Measurements from ENCODE around the gene CALN1.

DNA sequence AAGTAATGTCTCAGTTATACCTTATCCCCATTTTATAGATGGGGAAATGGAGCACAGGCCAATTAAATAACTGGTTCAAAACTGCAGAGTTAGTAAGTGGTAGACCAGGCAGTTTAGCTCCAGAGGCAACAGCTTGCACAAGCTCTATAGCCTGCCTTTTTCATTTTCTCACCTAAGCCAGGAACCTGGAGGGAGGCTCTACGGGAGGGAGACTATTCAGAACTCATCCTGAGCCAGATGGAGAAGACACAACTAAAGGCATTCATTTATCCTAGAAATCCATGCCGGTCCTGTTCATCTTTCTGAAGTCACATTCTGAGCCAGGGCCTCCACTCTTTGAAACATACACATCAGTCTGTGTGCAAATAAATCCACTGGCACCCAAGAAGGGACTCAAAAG is 103.2 kb downstream of the CALN1 start:
- TF ChIP-seq, protein P1, sequence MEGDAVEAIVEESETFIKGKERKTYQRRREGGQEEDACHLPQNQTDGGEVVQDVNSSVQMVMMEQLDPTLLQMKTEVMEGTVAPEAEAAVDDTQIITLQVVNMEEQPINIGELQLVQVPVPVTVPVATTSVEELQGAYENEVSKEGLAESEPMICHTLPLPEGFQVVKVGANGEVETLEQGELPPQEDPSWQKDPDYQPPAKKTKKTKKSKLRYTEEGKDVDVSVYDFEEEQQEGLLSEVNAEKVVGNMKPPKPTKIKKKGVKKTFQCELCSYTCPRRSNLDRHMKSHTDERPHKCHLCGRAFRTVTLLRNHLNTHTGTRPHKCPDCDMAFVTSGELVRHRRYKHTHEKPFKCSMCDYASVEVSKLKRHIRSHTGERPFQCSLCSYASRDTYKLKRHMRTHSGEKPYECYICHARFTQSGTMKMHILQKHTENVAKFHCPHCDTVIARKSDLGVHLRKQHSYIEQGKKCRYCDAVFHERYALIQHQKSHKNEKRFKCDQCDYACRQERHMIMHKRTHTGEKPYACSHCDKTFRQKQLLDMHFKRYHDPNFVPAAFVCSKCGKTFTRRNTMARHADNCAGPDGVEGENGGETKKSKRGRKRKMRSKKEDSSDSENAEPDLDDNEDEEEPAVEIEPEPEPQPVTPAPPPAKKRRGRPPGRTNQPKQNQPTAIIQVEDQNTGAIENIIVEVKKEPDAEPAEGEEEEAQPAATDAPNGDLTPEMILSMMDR (IDR thresholded peaks at IDR 0.05; ENCODE audit: insufficient read depth, low read depth, low read length), result no peak
- TF ChIP-seq EZH2 (IDR thresholded peaks at IDR 0.05; ENCODE audit: insufficient read depth, low read length), result no peak

Data from astrocyte (in vitro differentiated cells and primary cell).